HG03460 (cell line): ENCODE results near the gene NCK2.
A peak's percentile ranks its signal among the peaks of the same experiment; 100 is the strongest.

Source experiments
- ATAC-seq: cut with Tn5 transposase; IDR thresholded peaks from one replicate; pipeline ENCODE4 v1.9.1; 2021; ENCODE audit not compliant: unreplicated experiment

Gene NCK2

DNA sequence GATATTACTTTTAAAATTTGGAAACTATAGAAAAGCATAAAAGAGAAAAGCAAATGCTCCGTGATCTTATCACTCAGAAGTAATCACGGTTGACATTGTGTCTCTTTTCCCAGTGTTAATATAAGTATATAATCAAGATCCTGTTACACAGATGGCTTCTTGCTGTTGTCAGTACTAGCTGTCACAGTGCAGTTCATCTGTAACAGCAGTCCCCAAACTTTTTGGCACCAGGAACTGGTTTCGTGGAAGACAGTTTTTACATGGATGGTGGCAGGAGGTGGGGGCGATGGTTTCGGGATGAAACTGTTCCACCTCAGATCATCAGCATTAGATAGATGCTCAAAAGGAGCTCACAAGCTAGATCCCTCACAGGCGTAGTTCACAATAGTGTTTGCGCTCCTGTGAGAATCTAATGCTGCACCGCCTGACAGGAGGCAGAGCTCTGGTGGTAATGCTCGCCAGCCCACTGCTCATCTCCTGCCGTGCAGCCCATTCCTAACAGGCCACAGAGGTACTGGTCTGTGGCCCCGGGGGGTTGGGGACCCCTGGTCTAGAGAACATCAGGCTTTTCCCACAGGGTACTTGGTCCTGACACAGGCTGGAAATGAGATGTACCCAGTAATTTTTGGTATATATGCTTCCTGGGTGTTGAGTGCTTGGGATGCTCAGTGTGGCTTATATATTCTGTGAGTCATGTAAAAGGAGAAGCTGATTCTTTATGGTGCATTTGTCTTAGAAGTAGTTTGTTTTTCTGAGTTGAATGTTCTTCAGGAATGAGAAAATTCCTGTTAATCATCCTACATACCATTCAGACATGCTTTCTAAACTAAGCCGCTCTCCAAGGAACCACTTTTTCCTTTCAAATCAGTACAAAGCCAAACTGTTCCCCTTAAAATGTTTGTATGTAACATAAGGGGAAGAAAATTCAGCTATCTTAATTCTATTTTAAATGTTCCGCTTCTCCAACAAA, 121.8 kb downstream of the NCK2 start:
- no peak for ATAC-seq

DNA sequence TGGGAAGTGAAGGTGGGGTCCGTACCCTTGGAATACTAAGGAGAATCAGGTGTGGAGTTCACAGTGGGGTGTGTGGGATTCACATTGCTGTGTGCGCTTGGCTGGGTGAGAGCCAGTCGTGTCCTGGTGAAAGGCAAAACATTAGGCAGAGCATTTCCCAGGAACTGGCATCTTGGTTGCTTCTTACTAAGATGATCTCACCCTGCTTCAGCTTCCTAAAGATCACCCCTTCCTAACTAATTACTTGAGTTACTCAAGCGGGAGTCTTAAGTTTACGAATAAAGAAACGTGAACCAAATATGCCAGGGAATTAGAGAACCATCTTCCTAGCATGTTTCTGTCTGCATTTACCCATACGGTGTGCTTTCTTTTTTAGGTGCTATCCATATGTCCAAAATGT, 122.9 kb downstream of the NCK2 start:
- ATAC-seq, result no peak

DNA sequence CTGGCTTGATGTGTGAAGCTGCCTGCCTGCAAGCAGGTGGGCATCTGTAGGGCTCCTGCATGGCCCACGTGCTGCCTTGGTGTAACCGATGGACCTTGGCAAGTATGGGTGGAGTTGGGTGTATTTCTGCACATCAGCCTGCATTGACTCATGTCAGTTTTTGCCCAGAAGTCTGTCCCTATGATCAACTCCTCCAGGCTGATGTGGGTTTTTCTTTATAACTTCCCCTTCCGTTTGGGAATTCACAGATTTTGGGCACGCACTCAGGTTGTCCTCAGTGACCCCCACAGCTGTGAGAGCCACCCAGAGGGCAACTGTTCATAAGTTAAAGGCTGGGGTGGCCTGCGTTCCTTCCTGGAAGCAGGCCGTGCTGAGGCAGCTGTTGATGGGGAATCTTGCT, 123.3 kb downstream of the NCK2 start:
- no peak for ATAC-seq

DNA sequence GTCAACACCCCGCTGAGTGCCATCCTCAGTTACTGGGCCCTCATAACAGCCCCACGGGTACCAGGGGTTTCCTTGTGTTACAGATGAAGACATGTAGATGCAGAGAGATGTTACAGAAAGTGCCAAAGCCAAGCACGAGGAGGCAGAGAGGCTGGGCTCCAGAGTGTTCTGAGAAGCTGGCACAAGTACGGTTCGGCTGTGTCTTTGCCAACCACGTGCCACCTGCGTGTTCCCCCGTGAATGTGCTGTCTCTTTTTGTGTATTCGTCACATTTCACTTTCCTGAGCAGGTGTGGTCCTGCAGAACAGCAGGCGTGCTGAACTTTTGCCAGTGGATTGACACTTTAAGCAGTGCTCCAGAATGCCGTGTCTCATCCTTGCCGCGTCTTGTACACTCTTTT, 124.6 kb downstream of the NCK2 start:
- no peak for ATAC-seq

DNA sequence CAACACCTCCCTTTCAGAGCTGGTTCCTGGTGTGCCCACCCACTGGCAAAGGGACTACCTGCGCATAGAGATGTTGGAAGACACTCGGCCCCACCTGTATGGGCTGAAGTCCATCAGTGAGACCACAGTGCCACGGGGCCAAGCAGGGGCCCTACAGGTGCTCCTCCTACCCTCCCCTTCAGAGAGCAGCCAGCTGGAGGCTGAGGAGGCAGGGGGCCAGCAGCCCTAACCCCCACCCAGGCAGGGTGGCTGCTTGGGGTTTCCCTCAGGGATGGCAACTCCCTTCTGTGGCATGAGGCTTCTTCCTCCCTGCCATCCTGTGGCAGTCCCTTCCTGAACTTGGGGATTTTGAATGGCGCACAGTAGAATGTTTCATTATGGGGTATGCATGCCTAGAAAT, 125.3 kb downstream of the NCK2 start:
- ATAC-seq, result no peak

DNA sequence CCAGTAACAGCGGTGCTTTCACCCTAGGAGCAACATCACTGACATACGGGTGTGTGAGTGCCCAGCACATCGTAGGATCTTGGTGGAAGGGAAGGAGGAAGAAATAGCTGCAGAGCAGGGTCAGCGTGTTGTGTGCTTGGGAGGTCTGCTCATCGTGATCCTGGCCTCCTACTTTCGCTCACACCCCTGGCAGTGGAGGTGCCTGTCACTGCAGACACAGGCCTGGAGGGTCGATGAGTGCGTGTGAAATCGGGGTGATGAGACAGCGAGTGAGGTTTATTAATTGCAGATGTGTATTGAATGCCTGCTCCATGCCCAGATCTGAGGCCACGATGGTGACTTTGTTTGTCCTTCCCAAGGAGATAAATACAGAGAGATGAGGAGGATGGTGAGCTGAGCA, 126.1 kb downstream of the NCK2 start:
- ATAC-seq, result no peak

DNA sequence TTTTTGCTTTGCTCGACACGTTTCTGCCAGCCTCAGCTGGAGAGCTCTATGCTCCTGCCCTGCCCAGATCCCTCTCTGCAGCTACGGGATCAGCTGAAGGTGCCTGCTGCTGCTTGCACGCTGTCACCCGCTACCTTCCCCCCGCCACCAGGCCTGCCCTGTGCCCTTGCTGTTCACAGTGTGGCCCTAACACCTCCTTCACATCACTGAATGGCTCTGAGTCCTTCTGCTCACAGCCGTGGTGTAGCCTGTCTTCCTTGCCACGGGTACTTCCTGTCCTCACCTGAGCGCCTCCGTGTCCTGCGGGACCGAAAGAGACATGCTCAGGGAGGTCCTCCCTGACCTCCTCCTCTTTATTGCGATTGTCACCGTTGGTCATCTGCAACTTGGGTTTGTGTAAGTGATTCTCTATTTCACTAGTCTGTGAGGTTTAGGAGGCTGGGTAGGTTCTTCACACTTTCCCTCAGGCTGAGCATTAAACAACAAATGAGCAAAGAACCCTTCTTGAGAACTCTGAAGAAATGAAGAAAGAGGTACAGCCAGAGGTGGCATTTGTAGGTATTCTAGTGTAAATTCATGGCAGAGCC, 127.5 kb downstream of the NCK2 start:
- ATAC-seq, result no peak

DNA sequence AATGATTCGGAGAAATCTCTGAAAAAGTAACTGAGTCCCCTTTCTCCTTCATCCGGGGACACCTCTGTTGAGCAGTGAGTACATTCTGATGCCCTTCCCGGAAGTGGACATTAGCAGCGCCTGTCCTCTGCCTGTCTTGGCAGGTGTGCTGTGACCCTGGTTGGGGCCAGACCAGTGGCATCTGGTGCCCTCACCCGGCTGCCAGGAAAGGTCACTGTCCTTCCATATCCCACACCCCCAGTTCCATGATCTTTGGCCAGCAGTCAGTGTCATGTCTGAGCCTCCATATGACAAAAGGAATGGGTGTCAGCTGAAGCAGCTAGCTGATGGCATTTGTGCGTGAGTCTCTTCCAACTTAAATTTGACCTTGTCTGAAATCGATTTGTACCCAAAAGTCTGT, 128.1 kb downstream of the NCK2 start:
- ATAC-seq, result no peak

DNA sequence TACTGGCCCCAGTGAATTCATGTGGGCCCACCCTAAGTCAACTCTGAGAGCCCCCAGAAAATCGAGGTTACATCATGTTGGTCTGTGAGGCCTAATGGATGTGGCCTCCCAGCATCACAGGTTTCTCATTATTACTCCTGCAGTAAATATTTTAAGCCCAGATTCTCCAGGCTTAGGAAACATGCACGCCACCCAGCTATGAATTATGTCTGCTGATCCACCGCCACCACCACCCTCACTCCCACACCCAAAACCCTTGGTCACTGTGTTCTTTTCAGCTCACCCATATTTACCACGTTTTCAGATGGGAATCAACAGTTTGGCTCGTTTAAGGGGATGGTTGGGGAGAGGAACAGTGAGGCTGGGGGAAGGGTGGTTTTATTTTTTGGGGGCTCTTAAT, 128.6 kb downstream of the NCK2 start:
- peak; percentile 6 for ATAC-seq

DNA sequence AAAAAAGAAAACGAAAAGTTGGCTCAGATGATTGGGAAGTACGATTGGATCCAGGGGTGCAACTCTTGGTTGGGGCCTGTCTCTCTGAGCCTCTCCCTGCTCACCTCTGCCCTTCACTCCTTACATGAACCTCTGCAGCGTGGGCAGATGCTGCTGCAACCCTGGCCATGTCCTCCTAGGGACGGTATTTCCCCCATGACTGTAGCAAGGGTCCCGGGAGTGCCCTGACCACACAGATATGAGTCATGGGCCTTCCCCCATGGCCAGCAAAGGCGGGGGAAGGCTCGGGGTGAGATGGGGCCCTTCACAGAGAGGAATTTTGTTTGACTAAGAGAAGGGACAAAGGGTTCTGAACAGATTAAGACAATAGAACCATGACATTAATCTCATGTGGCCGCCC, 129.0 kb downstream of the NCK2 start:
- peak; percentile 89 for ATAC-seq

DNA sequence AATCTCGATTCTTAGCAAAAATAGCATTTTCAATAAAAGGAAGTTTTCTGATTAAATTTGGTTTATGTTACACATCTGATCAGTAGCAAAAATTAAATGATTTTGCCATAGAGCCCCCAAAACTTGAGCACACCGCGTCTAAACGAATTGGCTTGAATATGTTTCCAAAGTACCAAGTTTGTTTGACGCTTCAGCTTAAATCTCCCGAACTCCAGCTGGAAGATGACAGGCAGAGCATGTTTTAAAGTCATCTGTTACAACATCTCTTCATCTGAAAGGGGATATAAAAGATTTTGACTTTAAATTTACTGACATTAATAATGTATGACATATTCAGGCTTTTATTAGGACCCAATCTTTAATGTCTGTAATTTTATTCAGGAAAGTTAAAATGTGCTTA, 129.8 kb downstream of the NCK2 start:
- no peak for ATAC-seq

DNA sequence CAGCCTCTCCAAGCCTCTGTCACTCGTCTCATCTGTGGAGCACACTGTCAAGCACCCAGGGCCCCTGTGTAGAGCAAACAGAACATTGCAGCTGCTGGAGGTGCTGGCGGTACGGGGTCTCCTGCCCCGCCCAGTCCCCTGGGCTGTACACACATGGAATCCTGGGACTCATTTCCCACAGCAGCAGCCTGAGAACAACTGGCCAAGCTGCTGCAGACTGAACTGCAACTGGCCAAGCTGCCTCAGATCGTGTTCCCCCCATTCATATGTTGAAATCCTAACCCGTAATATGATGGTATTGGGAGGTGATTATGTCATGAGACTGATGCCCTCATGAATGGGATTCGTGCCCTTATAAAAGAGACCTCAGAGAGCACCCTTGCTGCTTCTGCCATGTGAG, 130.5 kb downstream of the NCK2 start:
- no peak for ATAC-seq

DNA sequence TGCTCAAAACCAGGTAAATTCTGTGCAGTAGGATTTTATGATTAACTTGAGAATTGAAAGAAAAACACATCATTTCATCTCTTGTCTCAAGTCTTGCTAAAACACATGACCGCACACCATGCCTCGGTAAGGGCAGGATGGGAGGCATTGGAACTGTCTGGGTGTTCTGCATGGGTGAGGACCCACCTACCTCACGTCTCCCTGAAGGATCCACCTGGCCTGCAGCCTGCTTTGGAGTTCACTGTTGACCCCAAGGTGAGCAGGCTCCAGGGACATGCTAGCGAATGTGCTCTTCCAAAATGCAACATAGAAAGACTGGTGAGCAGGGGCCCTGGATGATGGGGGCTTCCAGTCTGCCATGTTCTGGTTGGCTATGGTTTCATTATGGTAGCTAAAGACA, 131.5 kb downstream of the NCK2 start:
- no peak for ATAC-seq

DNA sequence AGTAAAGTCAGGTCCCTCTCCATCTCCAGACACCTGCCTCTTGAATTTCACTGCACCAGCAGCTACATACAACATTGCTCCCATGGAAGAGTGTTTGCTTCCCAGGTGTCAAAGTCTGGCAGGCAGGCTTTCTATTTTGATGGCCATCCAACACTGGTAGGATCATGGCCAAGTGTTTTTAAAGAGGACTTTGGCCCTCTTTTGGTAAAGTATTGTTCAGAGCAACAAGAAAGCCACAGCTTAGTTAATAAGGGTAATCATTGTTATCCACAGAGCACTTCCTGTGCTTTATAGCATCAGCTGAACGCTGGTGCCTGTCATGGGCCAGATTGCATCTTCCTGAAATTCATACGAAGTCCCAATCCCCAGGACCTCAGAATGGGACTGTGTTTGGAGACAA, 133.2 kb downstream of the NCK2 start:
- ATAC-seq, result peak; percentile 29

DNA sequence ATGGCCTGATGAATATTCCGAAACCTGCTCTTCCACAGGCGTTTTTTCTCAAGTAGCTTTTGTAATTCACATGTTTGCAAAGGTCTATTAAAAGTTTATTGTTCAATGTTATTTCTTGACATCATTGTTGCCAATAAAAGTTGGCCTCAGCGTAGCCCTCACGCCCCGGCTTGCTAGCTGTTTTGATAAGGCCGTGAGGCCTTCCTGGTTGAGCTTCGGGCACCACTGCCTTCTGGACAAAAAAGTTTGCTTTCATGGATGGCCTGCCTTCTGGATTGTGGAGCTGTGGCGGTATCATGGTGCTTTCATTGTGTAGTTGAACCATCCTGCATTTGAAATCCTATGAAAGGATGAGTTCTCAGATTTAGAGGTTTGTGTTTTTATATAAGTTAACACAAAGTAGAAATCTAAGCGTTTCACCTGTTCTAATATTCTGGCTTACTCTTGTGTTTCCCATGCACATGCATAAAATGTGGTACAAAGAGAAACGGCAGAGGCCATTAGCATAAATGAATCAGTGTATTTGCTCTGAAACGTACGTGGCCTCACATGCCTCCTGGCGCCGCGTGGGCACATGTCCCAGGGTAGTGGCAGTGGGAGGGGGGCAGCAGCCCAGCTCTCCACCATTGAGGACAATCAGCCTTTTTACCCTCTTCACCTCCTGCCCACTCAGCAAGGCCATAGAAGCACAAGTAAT, 134.5 kb downstream of the NCK2 start:
- ATAC-seq, result no peak

DNA sequence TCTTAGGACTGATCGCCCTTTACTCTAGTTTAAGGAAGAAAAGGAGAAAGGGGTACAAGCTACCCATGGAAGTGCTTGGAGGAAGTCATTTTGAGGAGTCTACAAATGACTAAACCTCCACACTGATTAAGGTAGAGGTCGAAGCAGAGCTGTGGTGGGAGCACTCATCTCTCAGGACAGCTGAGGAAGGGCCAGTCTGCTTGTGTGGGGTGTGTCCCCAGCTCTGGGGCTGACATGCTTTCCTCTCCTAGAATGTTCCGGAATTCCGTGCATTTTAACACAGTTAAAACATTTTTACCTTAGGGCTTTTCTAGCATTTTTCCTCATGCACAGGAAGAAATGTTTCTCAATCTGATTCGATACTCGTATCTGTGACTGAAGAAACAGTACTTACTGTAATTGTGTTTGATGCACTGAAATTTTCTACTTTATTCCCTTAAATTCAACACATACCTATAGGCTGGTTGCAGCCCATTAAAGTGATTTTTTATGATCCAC, 135.1 kb downstream of the NCK2 start:
- ATAC-seq, result no peak

DNA sequence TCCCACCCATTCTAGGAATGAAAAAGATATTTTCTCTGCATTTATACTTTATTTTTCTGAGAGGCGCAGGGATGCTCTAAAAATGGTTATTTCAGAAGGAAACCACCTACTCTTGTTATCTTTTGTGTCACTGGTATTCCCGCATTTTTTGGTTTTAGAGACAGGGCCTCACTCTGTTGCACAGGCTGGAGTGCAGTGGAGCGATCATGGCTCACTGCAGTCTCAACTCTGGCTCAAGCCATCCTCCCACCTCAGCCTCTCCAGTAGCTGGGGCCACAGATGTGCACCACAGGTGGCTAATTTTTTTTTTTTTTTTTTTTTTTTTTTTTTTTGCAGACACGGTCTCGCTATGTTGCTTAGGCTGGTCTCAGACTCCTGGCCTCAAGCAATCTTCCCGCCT, 135.9 kb downstream of the NCK2 start:
- no peak for ATAC-seq

DNA sequence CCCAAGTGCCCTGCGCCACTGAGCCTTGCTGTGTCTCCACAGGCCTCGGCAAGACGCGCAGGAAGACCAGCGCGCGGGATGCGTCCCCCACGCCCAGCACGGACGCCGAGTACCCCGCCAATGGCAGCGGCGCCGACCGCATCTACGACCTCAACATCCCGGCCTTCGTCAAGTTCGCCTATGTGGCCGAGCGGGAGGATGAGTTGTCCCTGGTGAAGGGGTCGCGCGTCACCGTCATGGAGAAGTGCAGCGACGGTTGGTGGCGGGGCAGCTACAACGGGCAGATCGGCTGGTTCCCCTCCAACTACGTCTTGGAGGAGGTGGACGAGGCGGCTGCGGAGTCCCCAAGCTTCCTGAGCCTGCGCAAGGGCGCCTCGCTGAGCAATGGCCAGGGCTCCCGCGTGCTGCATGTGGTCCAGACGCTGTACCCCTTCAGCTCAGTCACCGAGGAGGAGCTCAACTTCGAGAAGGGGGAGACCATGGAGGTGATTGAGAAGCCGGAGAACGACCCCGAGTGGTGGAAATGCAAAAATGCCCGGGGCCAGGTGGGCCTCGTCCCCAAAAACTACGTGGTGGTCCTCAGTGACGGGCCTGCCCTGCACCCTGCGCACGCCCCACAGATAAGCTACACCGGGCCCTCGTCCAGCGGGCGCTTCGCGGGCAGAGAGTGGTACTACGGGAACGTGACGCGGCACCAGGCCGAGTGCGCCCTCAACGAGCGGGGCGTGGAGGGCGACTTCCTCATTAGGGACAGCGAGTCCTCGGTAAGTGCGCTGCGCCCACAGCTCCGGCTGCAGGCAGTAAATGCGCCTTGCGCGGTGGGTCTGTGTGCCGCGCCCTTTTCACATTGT, 136.8 kb downstream of the NCK2 start:
- no peak for ATAC-seq

DNA sequence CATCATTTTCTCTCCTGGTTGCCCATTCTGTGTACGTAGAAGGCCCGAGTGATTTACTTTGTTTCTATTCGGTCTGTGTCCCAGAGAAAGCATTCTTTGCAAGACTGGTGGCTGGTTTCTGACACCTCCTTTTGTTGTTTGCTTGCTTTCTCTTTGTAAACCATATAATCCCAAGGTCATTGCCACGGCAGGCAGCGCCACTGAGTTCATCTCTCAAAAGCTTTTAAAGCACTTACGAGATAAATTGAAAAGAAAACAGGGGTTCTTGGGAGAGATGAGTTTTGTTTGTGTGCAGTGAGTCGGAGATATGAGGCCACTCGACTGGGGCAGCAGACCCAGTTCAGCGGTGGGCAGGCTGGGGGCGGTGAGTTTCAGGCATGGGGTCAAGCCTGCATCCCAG, 137.6 kb downstream of the NCK2 start:
- no peak for ATAC-seq

DNA sequence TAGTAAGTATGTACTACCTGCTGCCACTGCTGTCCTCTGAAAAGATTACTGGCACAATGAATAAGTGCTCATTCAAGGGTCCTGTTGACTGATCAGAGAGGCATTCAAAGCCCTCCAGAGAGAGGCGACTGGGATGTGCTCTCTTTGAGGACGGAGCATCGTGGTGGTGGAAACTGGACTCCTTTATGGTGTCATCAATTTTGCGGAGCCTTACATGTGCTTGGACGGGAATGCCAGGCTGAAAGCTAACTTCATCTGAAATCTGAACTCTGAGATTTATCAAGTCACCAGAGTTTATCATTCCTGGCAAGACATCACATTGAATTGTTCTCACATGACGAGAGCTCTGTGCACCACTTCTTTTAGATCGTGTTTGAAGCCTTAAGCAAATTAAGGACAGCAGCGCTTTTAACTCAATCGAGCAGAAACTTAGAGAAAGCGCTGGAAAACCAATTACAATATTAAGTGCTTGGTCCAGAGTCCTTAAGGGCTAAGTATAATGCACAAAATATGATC, 138.3 kb downstream of the NCK2 start:
- ATAC-seq, result no peak
